Measurements from ENCODE around the gene MBD4.

MBD4 gene

GRCh38 chr3:129421988-129422745 lies 17.6 kb downstream of the MBD4 start:
- POLR2A ChIA-PET, result no interaction called here
- peaks cover 0 to 3% (median 0%) of the 10 kb centered on the region in 5 experiments for H3K9me3 ChIP-seq (ENCODE audit: control extremely low read depth in 1 of 5, control insufficient read depth in 4 of 5, insufficient read depth in 2 of 5, low read depth in 1 of 5, low read length in 4 of 5)
- no peaks in the 10 kb centered on the region for H3K36me3 ChIP-seq (ENCODE audit: control insufficient read depth in 4 of 4, insufficient read depth in 4 of 4, low read length in 3 of 4)
- CTCF ChIA-PET, result interaction anchor here (1.4 to 1.6 kb wide), 4 partner anchors 10 to 77 kb away, joined by 3 to 7 read pairs (median 4); no protein-coding TSS in a partner anchor
- no peak overlapping the region for H3K27ac ChIP-seq (ENCODE audit: insufficient read depth in 1 of 2, low read depth in 1 of 2, low read length in 2 of 2, poor library complexity in 1 of 2, severe bottlenecking in 2 of 2)
- H3K27me3 ChIP-seq (replicated peaks in 2 of 5; ENCODE audit: control insufficient read depth in 4 of 5, insufficient read depth in 5 of 5, low read length in 4 of 5), result no peaks in the 10 kb centered on the region
- H3K4me3 ChIP-seq (ENCODE audit: control insufficient read depth in 1 of 7, extremely low read depth in 1 of 7, insufficient read depth in 4 of 7, low read depth in 2 of 7, low read length in 6 of 7), result no peak overlapping the region
- no peak for DNase-seq
- peaks cover 0 to 16% (median 0%) of the 10 kb centered on the region in 4 experiments for H3K4me1 ChIP-seq (ENCODE audit: control extremely low read depth in 1 of 4, control insufficient read depth in 4 of 4, insufficient read depth in 4 of 4, low read length in 3 of 4)
- 100% methylated on average over 3 of the region's 6 CpGs for WGBS (ENCODE audit: insufficient coverage)

GRCh38 chr3:129421236-129421883 lies 18.4 kb downstream of the MBD4 start:
- Histone ChIP-seq H3K27ac (ENCODE audit: insufficient read depth in 1 of 2, low read depth in 1 of 2, low read length in 2 of 2, poor library complexity in 1 of 2, severe bottlenecking in 2 of 2) (no peak overlapping the region), H3K27me3 (replicated peaks in 2 of 5; ENCODE audit: control insufficient read depth in 4 of 5, insufficient read depth in 5 of 5, low read length in 4 of 5) (no peaks in the 10 kb centered on the region), H3K36me3 (ENCODE audit: control insufficient read depth in 4 of 4, insufficient read depth in 4 of 4, low read length in 3 of 4) (no peaks in the 10 kb centered on the region), H3K4me3 (ENCODE audit: control insufficient read depth in 1 of 7, extremely low read depth in 1 of 7, insufficient read depth in 4 of 7, low read depth in 2 of 7, low read length in 6 of 7) (no peak overlapping the region), H3K9me3 (ENCODE audit: control extremely low read depth in 1 of 5, control insufficient read depth in 4 of 5, insufficient read depth in 2 of 5, low read depth in 1 of 5, low read length in 4 of 5) (peaks cover 0 to 3% (median 0%) of the 10 kb centered on the region in 5 experiments), H3K4me1 (ENCODE audit: control extremely low read depth in 1 of 4, control insufficient read depth in 4 of 4, insufficient read depth in 4 of 4, low read length in 3 of 4) (peaks cover 0 to 15% (median 0%) of the 10 kb centered on the region in 4 experiments)
- WGBS (ENCODE audit: insufficient coverage), result over 99% methylated on average over 11 of the region's 12 CpGs
- POLR2A ChIA-PET, result no interaction called here
- DNase-seq, result no peak
- CTCF ChIA-PET, result interaction anchor here (1.4 kb wide), 1 partner anchor 14 kb away, joined by 3 read pairs; no protein-coding TSS in a partner anchor

GRCh38 chr3:129419476-129419875 lies 20.3 kb downstream of the MBD4 start:
- WGBS (ENCODE audit: insufficient coverage), result 93% methylated on average over 3 of the region's 4 CpGs
- Histone ChIP-seq H3K4me3 (ENCODE audit: control insufficient read depth in 1 of 7, extremely low read depth in 1 of 7, insufficient read depth in 4 of 7, low read depth in 2 of 7, low read length in 6 of 7) (no peak overlapping the region), H3K27me3 (replicated peaks in 2 of 5; ENCODE audit: control insufficient read depth in 4 of 5, insufficient read depth in 5 of 5, low read length in 4 of 5) (no peaks in the 10 kb centered on the region), H3K9me3 (ENCODE audit: control extremely low read depth in 1 of 5, control insufficient read depth in 4 of 5, insufficient read depth in 2 of 5, low read depth in 1 of 5, low read length in 4 of 5) (peaks cover 0 to 3% (median 0%) of the 10 kb centered on the region in 5 experiments), H3K27ac (ENCODE audit: insufficient read depth in 1 of 2, low read depth in 1 of 2, low read length in 2 of 2, poor library complexity in 1 of 2, severe bottlenecking in 2 of 2) (no peak overlapping the region), H3K36me3 (ENCODE audit: control insufficient read depth in 4 of 4, insufficient read depth in 4 of 4, low read length in 3 of 4) (no peaks in the 10 kb centered on the region), H3K4me1 (ENCODE audit: control extremely low read depth in 1 of 4, control insufficient read depth in 4 of 4, insufficient read depth in 4 of 4, low read length in 3 of 4) (peaks cover 0 to 9% (median 0%) of the 10 kb centered on the region in 4 experiments)
- POLR2A ChIA-PET, result no interaction called here
- CTCF ChIA-PET, result interaction anchor here (0.7 to 1.0 kb wide), 2 partner anchors 15 to 19 kb away, joined by 3 read pairs; no protein-coding TSS in a partner anchor
- no peak for DNase-seq

- Histone ChIP-seq H3K36me3 (ENCODE audit: control insufficient read depth in 4 of 4, insufficient read depth in 4 of 4, low read length in 3 of 4) (no peaks in the 10 kb centered on the region), H3K9me3 (ENCODE audit: control extremely low read depth in 1 of 5, control insufficient read depth in 4 of 5, insufficient read depth in 2 of 5, low read depth in 1 of 5, low read length in 4 of 5) (peaks cover 0 to 3% (median 0%) of the 10 kb centered on the region in 5 experiments), H3K27ac (ENCODE audit: insufficient read depth in 1 of 2, low read depth in 1 of 2, low read length in 2 of 2, poor library complexity in 1 of 2, severe bottlenecking in 2 of 2) (no peak overlapping the region), H3K27me3 (replicated peaks in 2 of 5; ENCODE audit: control insufficient read depth in 4 of 5, insufficient read depth in 5 of 5, low read length in 4 of 5) (no peaks in the 10 kb centered on the region), H3K4me3 (ENCODE audit: control insufficient read depth in 1 of 7, extremely low read depth in 1 of 7, insufficient read depth in 4 of 7, low read depth in 2 of 7, low read length in 6 of 7) (no peak overlapping the region), H3K4me1 (ENCODE audit: control extremely low read depth in 1 of 4, control insufficient read depth in 4 of 4, insufficient read depth in 4 of 4, low read length in 3 of 4) (no peaks in the 10 kb centered on the region)
- WGBS (ENCODE audit: insufficient coverage), result 100% methylated on average over 11 of the region's 14 CpGs
- POLR2A ChIA-PET, result no interaction called here
- no peak for DNase-seq
- CTCF ChIA-PET, result no interaction called here
These were observed 21.4 kb downstream of the MBD4 start for GRCh38 chr3:129418041-129418973.

- no peak for DNase-seq
- H3K4me1 ChIP-seq (ENCODE audit: control extremely low read depth in 1 of 4, control insufficient read depth in 4 of 4, insufficient read depth in 4 of 4, low read length in 3 of 4), result no peaks in the 10 kb centered on the region
- H3K36me3 ChIP-seq (ENCODE audit: control insufficient read depth in 4 of 4, insufficient read depth in 4 of 4, low read length in 3 of 4), result no peaks in the 10 kb centered on the region
- no peak overlapping the region for H3K27ac ChIP-seq (ENCODE audit: insufficient read depth in 1 of 2, low read depth in 1 of 2, low read length in 2 of 2, poor library complexity in 1 of 2, severe bottlenecking in 2 of 2)
- H3K9me3 ChIP-seq (ENCODE audit: control extremely low read depth in 1 of 5, control insufficient read depth in 4 of 5, insufficient read depth in 2 of 5, low read depth in 1 of 5, low read length in 4 of 5), result peaks cover 0 to 3% (median 0%) of the 10 kb centered on the region in 5 experiments
- H3K4me3 ChIP-seq (ENCODE audit: control insufficient read depth in 1 of 7, extremely low read depth in 1 of 7, insufficient read depth in 4 of 7, low read depth in 2 of 7, low read length in 6 of 7), result no peak overlapping the region
- 100% methylated on average over 1 of the region's 1 CpG for WGBS (ENCODE audit: insufficient coverage)
- CTCF ChIA-PET, result no interaction called here
- POLR2A ChIA-PET, result no interaction called here
- H3K27me3 ChIP-seq (replicated peaks in 2 of 5; ENCODE audit: control insufficient read depth in 4 of 5, insufficient read depth in 5 of 5, low read length in 4 of 5), result no peaks in the 10 kb centered on the region
These were observed 22.4 kb downstream of the MBD4 start for GRCh38 chr3:129417326-129417725.

- POLR2A ChIA-PET, result interaction anchor here (0.6 kb wide), 1 partner anchor 129 kb away, joined by 3 read pairs; no protein-coding TSS in a partner anchor
- CTCF ChIA-PET, result interaction anchor here (0.9 kb wide), 1 partner anchor 10 kb away, joined by 3 read pairs; no protein-coding TSS in a partner anchor
- peaks cover 0 to 3% (median 0%) of the 10 kb centered on the region in 5 experiments for H3K9me3 ChIP-seq (ENCODE audit: control extremely low read depth in 1 of 5, control insufficient read depth in 4 of 5, insufficient read depth in 2 of 5, low read depth in 1 of 5, low read length in 4 of 5)
- 100% methylated on average over 1 of the region's 4 CpGs for WGBS (ENCODE audit: insufficient coverage)
- H3K36me3 ChIP-seq (ENCODE audit: control insufficient read depth in 4 of 4, insufficient read depth in 4 of 4, low read length in 3 of 4), result no peaks in the 10 kb centered on the region
- no peaks in the 10 kb centered on the region for H3K27me3 ChIP-seq (replicated peaks in 2 of 5; ENCODE audit: control insufficient read depth in 4 of 5, insufficient read depth in 5 of 5, low read length in 4 of 5)
- H3K4me1 ChIP-seq (ENCODE audit: control extremely low read depth in 1 of 4, control insufficient read depth in 4 of 4, insufficient read depth in 4 of 4, low read length in 3 of 4), result no peaks in the 10 kb centered on the region
- DNase-seq, result peak in 2 of 3 donors; percentile 17 to 52
- H3K4me3 ChIP-seq (ENCODE audit: control insufficient read depth in 1 of 7, extremely low read depth in 1 of 7, insufficient read depth in 4 of 7, low read depth in 2 of 7, low read length in 6 of 7), result no peak overlapping the region
- no peak overlapping the region for H3K27ac ChIP-seq (ENCODE audit: insufficient read depth in 1 of 2, low read depth in 1 of 2, low read length in 2 of 2, poor library complexity in 1 of 2, severe bottlenecking in 2 of 2)
These were observed 23.3 kb downstream of the MBD4 start for GRCh38 chr3:129416415-129416814.
